Measurements from ENCODE around the gene ALDH1L1.

GRCh38 chr3:126125341-126125740 lies 55.0 kb downstream of the ALDH1L1 start:
- TF ChIP-seq CTCF (IDR thresholded peaks at IDR 0.05) (no peak), POLR2A (IDR thresholded peaks at IDR 0.05) (no peak)

Measured in body of pancreas (tissue), 4 donors.